ENCODE results near the gene FBRSL1. TPM values are rescaled to one million over a fixed set of nuclear protein-coding genes. Genes with fewer than 3 reads are reported as not detected.
"Not testable (repeated sequence)": the region's sequence is repeated elsewhere in the genome, so short reads cannot be mapped to it uniquely, and the experiment has no call there.

Gene FBRSL1
- total RNA-seq, 1 donor from 2014 or later, result 4.4 TPM

GRCh38 chr12:132453361-132454192 lies 36.4 kb upstream of the FBRSL1 start:
- no peak for DNase-seq (ENCODE audit: low read depth, low spot score)

- no peak for DNase-seq (ENCODE audit: low read depth, low spot score)
These were observed 35.6 kb upstream of the FBRSL1 start for GRCh38 chr12:132454193-132454932.

- DNase-seq (ENCODE audit: low read depth, low spot score), result no peak
These were observed 35.0 kb upstream of the FBRSL1 start for GRCh38 chr12:132454933-132455418.

GRCh38 chr12:132455565-132455964 lies 34.4 kb upstream of the FBRSL1 start:
- DNase-seq (ENCODE audit: low read depth, low spot score), result no peak

GRCh38 chr12:132456186-132456943 lies 33.6 kb upstream of the FBRSL1 start:
- DNase-seq (ENCODE audit: low read depth, low spot score), result no peak

- no peak for DNase-seq (ENCODE audit: low read depth, low spot score)
These were observed 32.9 kb upstream of the FBRSL1 start for GRCh38 chr12:132456944-132457495.

- no peak for DNase-seq (ENCODE audit: low read depth, low spot score)
These were observed 31.5 kb upstream of the FBRSL1 start for GRCh38 chr12:132458441-132458840.

- DNase-seq (ENCODE audit: low read depth, low spot score), result no peak
These were observed 30.9 kb upstream of the FBRSL1 start for GRCh38 chr12:132458846-132459641.

GRCh38 chr12:132460571-132460970 lies 29.4 kb upstream of the FBRSL1 start:
- DNase-seq (ENCODE audit: low read depth, low spot score), result no peak

- no peak for DNase-seq (ENCODE audit: low read depth, low spot score)
These were observed 28.4 kb upstream of the FBRSL1 start for GRCh38 chr12:132461526-132461925.

- DNase-seq (ENCODE audit: low read depth, low spot score), result no peak
These were observed 27.2 kb upstream of the FBRSL1 start for GRCh38 chr12:132462788-132463187.

- DNase-seq (ENCODE audit: low read depth, low spot score), result not testable (repeated sequence)
These were observed 26.5 kb upstream of the FBRSL1 start for GRCh38 chr12:132463284-132463924.

GRCh38 chr12:132464304-132464703 lies 25.6 kb upstream of the FBRSL1 start:
- DNase-seq (ENCODE audit: low read depth, low spot score), result not testable (repeated sequence)

- DNase-seq (ENCODE audit: low read depth, low spot score), result no peak
These were observed 25.1 kb upstream of the FBRSL1 start for GRCh38 chr12:132464820-132465219.

GRCh38 chr12:132465269-132466190 lies 24.4 kb upstream of the FBRSL1 start:
- no peak for DNase-seq (ENCODE audit: low read depth, low spot score)

GRCh38 chr12:132466241-132467201 lies 23.4 kb upstream of the FBRSL1 start:
- no peak for DNase-seq (ENCODE audit: low read depth, low spot score)

GRCh38 chr12:132467511-132467910 lies 22.4 kb upstream of the FBRSL1 start:
- no peak for DNase-seq (ENCODE audit: low read depth, low spot score)

- DNase-seq (ENCODE audit: low read depth, low spot score), result no peak
These were observed 20.5 kb upstream of the FBRSL1 start for GRCh38 chr12:132469423-132469822.
